ENCODE results near the gene BCAS3.
A peak's percentile ranks its signal among the peaks of the same experiment; 100 is the strongest.

BCAS3 gene

GRCh38 chr17:61206922-61207321, 529.3 kb downstream of the BCAS3 start:
- H3K4me3 ChIP-seq (ENCODE audit: low read length), result no peak overlapping the region
- H3K9ac ChIP-seq (ENCODE audit: low read length), result no peak overlapping the region
- no peak overlapping the region for H2AFZ ChIP-seq (ENCODE audit: low read depth, low read length)
- H3K27me3 ChIP-seq (ENCODE audit: low read depth, low read length), result peaks cover 8% of the 10 kb centered on the region; the same call in 1 of the 2 replicates
- H4K20me1 ChIP-seq (ENCODE audit: insufficient read depth, low read length), result no peaks in the 10 kb centered on the region
- peaks cover 30% of the 10 kb centered on the region for H3K4me1 ChIP-seq (ENCODE audit: low read length)
- no peak overlapping the region for H3K27ac ChIP-seq (ENCODE audit: low read length)
- no peak overlapping the region for H3K4me2 ChIP-seq (ENCODE audit: low read length)
- H3K36me3 ChIP-seq (replicated peaks; ENCODE audit: low read depth, low read length), result no peaks in the 10 kb centered on the region
- TF ChIP-seq CTCF (IDR thresholded peaks at IDR 0.05; ENCODE audit: low read depth, low read length) (no peak), EZH2phosphoT487 (IDR thresholded peaks at IDR 0.05; ENCODE audit: low read depth) (no peak)
- no peaks in the 10 kb centered on the region for H3K9me3 ChIP-seq (ENCODE audit: insufficient read depth, low read length)
- no peaks in the 10 kb centered on the region for H3K79me2 ChIP-seq (ENCODE audit: low read length)

DNA sequence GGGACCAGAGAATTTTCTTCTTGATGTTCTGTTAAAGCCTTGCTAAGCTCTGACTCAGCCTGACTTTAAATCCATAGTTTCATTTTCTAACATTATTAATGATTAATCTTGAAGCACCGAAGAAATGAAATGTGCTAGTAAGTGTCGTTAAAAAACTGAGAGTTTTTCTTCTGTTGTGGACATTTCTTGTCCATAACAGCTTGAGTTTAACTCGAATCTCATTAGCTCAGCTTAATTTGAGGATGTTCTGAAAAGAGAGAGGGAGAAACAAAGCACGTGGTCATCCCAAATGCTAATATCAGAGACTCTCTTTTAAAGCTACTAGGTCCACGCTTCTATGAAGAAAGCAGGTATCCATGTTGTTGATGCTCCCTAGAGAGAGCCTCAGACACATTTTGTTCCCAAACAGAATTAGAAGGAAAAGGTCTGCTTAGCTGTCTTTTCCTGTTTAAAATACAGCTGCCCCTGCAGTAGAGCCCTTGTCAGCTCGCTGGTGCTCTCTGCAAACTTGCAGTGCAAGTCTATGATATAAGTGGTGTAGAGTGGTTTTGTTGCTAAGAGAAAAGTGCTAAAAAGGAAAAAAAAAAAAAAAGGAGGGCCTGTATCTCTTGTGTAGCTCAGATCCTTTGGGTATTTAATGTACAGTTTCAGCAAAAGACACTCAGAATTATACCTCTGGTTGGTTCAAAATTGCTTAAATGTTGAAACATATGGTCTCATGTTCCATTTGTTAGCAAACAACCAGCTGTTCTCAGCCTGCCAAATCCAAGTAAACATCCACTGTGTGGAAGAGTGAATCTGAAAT, 530.9 kb downstream of the BCAS3 start:
- Histone ChIP-seq H2AFZ (ENCODE audit: low read depth, low read length) (no peak overlapping the region), H3K9ac (ENCODE audit: low read length) (0 out of 2 replicates have a peak overlapping the region, but pooled peaks have one; percentile 13)

GRCh38 chr17:61209106-61209439, 531.4 kb downstream of the BCAS3 start:
- peaks cover 8% of the 10 kb centered on the region; the same call in 1 of the 2 replicates for H3K27me3 ChIP-seq (ENCODE audit: low read depth, low read length)
- H3K36me3 ChIP-seq (replicated peaks; ENCODE audit: low read depth, low read length), result no peaks in the 10 kb centered on the region
- no peaks in the 10 kb centered on the region for H4K20me1 ChIP-seq (ENCODE audit: insufficient read depth, low read length)
- H3K9ac ChIP-seq (ENCODE audit: low read length), result no peak overlapping the region
- no peak overlapping the region for H3K4me2 ChIP-seq (ENCODE audit: low read length)
- H3K9me3 ChIP-seq (ENCODE audit: insufficient read depth, low read length), result no peaks in the 10 kb centered on the region
- H2AFZ ChIP-seq (ENCODE audit: low read depth, low read length), result no peak overlapping the region
- TF ChIP-seq CTCF (IDR thresholded peaks at IDR 0.05; ENCODE audit: low read depth, low read length), result no peak
- TF ChIP-seq EZH2phosphoT487 (IDR thresholded peaks at IDR 0.05; ENCODE audit: low read depth), result no peak
- H3K79me2 ChIP-seq (ENCODE audit: low read length), result no peaks in the 10 kb centered on the region
- H3K27ac ChIP-seq (ENCODE audit: low read length), result no peak overlapping the region
- no peak overlapping the region for H3K4me3 ChIP-seq (ENCODE audit: low read length)
- peaks cover 30% of the 10 kb centered on the region for H3K4me1 ChIP-seq (ENCODE audit: low read length)

More for the DNA sequence above, 530.9 kb downstream of the BCAS3 start:
- Histone ChIP-seq H3K79me2 (ENCODE audit: low read length) (no peaks in the 10 kb centered on the region), H3K4me1 (ENCODE audit: low read length) (peaks cover 30% of the 10 kb centered on the region), H3K4me3 (ENCODE audit: low read length) (peak overlapping the region; percentile 47), H3K27me3 (ENCODE audit: low read depth, low read length) (peaks cover 8% of the 10 kb centered on the region; the same call in 1 of the 2 replicates), H4K20me1 (ENCODE audit: insufficient read depth, low read length) (no peaks in the 10 kb centered on the region), H3K36me3 (replicated peaks; ENCODE audit: low read depth, low read length) (no peaks in the 10 kb centered on the region), H3K9me3 (ENCODE audit: insufficient read depth, low read length) (no peaks in the 10 kb centered on the region), H3K27ac (ENCODE audit: low read length) (no peak overlapping the region), H3K4me2 (ENCODE audit: low read length) (peak overlapping the region; percentile 59)
- no peak for TF ChIP-seq EZH2phosphoT487 (IDR thresholded peaks at IDR 0.05; ENCODE audit: low read depth)
- TF ChIP-seq CTCF (IDR thresholded peaks at IDR 0.05; ENCODE audit: low read depth, low read length), result no peak

GRCh38 chr17:61209525-61209924, 531.9 kb downstream of the BCAS3 start:
- Histone ChIP-seq H3K9ac (ENCODE audit: low read length) (no peak overlapping the region), H3K27me3 (ENCODE audit: low read depth, low read length) (peaks cover 8% of the 10 kb centered on the region; the same call in 1 of the 2 replicates), H2AFZ (ENCODE audit: low read depth, low read length) (no peak overlapping the region), H3K36me3 (replicated peaks; ENCODE audit: low read depth, low read length) (no peaks in the 10 kb centered on the region), H3K9me3 (ENCODE audit: insufficient read depth, low read length) (no peaks in the 10 kb centered on the region), H3K79me2 (ENCODE audit: low read length) (no peaks in the 10 kb centered on the region), H3K4me2 (ENCODE audit: low read length) (no peak overlapping the region), H3K4me3 (ENCODE audit: low read length) (no peak overlapping the region), H4K20me1 (ENCODE audit: insufficient read depth, low read length) (no peaks in the 10 kb centered on the region), H3K27ac (ENCODE audit: low read length) (no peak overlapping the region), H3K4me1 (ENCODE audit: low read length) (peaks cover 30% of the 10 kb centered on the region)
- no peak for TF ChIP-seq CTCF (IDR thresholded peaks at IDR 0.05; ENCODE audit: low read depth, low read length)
- TF ChIP-seq EZH2phosphoT487 (IDR thresholded peaks at IDR 0.05; ENCODE audit: low read depth), result no peak

Measured in OCI-LY3 (cell line).